ENCODE data around the gene NUBP2.
A peak's percentile ranks its signal among the peaks of the same experiment; 100 is the strongest.

GRCh38 chr16:1763521-1764511 is 18.9 kb upstream of the NUBP2 start:
- no peak for TF ChIP-seq EZH2 (IDR thresholded peaks at IDR 0.05; ENCODE audit: borderline replicate concordance, low read depth, low read length, poor library complexity, severe bottlenecking)
- TF ChIP-seq, protein P1, sequence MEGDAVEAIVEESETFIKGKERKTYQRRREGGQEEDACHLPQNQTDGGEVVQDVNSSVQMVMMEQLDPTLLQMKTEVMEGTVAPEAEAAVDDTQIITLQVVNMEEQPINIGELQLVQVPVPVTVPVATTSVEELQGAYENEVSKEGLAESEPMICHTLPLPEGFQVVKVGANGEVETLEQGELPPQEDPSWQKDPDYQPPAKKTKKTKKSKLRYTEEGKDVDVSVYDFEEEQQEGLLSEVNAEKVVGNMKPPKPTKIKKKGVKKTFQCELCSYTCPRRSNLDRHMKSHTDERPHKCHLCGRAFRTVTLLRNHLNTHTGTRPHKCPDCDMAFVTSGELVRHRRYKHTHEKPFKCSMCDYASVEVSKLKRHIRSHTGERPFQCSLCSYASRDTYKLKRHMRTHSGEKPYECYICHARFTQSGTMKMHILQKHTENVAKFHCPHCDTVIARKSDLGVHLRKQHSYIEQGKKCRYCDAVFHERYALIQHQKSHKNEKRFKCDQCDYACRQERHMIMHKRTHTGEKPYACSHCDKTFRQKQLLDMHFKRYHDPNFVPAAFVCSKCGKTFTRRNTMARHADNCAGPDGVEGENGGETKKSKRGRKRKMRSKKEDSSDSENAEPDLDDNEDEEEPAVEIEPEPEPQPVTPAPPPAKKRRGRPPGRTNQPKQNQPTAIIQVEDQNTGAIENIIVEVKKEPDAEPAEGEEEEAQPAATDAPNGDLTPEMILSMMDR (conservative IDR thresholded peaks at IDR 0.05; ENCODE audit: low read depth, low read length): peak; percentile 45; the same call in 1 of the 2 replicates
